Right lobe of liver (tissue), 4 donors: ENCODE data around the gene BCL2L11.

ENCODE experiments used
- POLR2A ChIP-seq: fragments of 450-650 bp; IDR thresholded peaks from one replicate; pipeline ENCODE4 v1.6.1; 2017; ENCODE audit warnings: antibody characterized with exemption, mild to moderate bottlenecking
- TF ChIP-seq, protein P1 (sequence below), 4 donors: fragments of 200-600 bp in 3 of 4; fragments of 450-650 bp in 1 of 4; IDR thresholded peaks; one replicate each; pipeline versions ENCODE4 v1.5.1 to v1.8.0; 2016 to 2022; ENCODE audit warnings: antibody characterized with exemption in 4 of 4, mild to moderate bottlenecking in 2 of 4
- donor health status: DM: no; HTN: no; CAD: no.
- donor health status: DM: no; HTN: no; CAD: no.
- donor health status: DM: no; HTN: yes; CAD: no.

DNA sequence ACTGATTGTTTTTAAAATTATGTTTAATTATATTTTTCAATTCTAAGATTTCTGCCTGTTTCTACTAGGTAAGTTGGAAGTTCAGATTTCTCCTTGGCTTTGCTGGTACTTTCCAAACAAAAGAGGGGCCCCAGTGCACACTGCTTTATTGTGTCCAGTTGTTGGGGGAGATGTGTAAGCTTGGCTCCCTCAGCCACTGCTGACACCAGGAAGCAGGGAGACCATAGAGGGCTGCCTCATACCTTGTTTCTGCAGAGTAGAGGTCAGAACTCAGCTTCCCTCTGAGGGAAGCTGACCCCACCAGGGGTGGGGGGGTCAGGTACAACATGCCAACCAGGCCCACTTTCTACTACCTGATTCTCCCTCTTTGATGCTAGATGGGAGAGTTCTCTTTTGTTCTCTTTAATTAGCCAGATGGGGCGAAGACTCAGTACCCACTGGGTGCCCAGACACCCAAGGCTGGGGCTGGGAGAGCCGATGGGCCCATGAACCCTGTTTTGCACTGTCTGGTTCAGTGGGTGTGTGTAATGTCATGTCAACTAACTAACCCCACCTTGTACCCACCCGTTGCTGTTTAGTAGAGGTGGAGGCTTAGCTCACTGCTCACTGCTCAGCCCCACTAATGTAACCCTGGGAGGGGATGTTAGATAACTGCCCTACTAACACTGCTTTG, 14.7 kb downstream of the BCL2L11 start:
- TF ChIP-seq, protein P1, sequence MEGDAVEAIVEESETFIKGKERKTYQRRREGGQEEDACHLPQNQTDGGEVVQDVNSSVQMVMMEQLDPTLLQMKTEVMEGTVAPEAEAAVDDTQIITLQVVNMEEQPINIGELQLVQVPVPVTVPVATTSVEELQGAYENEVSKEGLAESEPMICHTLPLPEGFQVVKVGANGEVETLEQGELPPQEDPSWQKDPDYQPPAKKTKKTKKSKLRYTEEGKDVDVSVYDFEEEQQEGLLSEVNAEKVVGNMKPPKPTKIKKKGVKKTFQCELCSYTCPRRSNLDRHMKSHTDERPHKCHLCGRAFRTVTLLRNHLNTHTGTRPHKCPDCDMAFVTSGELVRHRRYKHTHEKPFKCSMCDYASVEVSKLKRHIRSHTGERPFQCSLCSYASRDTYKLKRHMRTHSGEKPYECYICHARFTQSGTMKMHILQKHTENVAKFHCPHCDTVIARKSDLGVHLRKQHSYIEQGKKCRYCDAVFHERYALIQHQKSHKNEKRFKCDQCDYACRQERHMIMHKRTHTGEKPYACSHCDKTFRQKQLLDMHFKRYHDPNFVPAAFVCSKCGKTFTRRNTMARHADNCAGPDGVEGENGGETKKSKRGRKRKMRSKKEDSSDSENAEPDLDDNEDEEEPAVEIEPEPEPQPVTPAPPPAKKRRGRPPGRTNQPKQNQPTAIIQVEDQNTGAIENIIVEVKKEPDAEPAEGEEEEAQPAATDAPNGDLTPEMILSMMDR (IDR thresholded peaks at IDR 0.05) = no peak
- no peak for TF ChIP-seq POLR2A
